Islet precursor cell (in vitro differentiated cells): ENCODE measurements around the gene ZNF587.
A peak's percentile ranks its signal among the peaks of the same experiment; 100 is the strongest.
"Not testable (repeated sequence)": the region's sequence is repeated elsewhere in the genome, so short reads cannot be mapped to it uniquely, and the experiment has no call there.

Experiments used
- DNase-seq: peaks from one replicate; pipeline ENCODE4 v3.0.0-alpha.2; 2018

Gene ZNF587

DNA sequence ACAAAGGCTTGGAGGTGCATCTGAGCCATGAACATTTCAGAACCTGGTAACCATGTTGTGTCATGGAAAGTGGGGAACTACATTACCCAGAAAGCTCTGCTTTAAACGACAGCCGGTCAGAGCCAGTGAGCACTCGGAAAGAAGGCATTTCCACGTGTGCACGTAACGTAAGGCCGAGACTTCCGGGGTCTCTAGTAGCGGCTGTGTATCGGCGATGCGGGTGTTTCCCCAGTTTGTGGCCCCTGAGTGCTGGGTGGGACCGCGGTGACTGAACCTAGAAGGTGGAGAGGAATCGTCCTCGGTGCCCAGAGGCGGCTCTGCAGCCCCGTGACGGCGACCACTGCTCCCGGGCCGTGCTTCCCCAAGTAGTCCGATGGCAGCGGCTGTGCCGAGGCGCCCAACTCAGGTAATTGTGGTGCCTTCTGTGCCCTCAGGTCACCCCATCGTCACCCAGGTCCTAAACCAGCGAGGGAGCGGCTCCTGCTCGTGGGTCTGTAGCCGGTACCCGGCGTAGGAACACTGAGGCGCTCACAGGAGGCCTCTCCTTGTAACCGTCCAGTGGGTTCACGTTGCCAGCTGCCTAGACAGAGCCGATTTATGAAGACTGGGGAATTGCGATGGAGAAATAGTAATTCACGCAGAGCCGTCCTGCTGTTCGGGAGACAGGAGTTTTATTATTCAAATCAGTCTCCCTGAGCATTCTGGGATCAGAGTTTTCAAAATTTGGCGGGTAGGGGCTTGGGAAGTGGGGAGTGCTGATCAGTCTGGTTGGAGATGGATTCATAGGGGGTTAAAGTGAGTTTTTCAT is at the start of gene ZNF587:
ZNF587 (plus strand) TSS at position 194 of the 808 bp plus-strand sequence; CDS start at position 374, 180 bp downstream.
- DNase-seq, result peak; percentile 89

DNA sequence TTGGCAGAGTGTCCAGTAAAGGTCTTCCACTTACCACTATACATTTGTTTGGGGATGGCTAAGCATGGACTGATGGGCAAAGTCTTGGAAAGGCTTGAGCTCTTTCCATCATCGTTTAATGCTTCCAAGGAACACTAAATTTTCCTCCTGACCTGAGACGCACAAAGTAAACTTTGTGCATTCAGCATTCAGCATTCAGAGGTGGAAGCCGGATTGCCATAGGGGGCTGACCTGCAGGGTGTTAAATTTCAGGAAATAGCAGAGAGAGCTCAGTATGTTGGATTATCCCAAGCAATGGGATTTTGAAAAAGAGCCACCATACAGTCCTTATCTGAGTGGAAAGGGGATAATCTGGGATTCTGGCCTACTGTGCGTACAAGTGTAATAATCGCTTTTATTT is 49.0 kb upstream of the ZNF587 start:
- DNase-seq, result peak; percentile 47

DNA sequence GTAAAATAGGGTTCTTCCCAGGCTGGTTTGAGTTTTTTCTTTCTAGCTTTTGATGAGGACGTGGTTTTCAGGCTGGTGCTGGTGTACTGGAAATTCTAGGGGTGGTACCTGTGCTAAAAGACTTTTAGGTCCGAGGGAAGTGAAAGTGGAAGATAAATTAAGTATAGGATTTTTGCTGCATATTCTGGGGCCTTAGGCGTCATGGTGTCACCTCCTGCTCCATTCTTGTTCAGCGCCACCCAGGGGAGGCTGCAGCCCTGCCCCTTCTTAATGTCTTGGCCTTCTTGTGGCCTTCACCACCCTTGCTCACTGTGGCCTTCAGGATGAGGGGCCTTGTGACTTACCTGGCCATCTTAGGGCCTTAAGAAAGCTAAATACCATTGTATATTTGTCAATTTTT is 47.4 kb upstream of the ZNF587 start:
- DNase-seq, result peak; percentile 43

DNA sequence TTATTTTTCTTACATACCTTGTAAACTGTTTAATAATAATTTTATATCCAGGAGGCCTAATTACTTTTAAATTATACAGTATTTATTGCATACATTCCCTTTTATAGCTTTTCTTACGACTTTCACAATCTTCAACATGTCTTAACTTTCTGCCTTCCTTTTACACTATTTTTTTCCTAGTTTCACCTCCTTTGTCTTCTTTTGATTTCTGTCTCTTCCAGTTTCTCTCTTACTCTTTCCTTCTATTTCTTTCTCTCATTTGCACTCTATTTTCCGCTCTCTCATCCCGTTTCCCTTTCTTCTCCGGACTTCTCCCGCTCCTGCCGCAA is 46.4 kb upstream of the ZNF587 start:
- no peak for DNase-seq

DNA sequence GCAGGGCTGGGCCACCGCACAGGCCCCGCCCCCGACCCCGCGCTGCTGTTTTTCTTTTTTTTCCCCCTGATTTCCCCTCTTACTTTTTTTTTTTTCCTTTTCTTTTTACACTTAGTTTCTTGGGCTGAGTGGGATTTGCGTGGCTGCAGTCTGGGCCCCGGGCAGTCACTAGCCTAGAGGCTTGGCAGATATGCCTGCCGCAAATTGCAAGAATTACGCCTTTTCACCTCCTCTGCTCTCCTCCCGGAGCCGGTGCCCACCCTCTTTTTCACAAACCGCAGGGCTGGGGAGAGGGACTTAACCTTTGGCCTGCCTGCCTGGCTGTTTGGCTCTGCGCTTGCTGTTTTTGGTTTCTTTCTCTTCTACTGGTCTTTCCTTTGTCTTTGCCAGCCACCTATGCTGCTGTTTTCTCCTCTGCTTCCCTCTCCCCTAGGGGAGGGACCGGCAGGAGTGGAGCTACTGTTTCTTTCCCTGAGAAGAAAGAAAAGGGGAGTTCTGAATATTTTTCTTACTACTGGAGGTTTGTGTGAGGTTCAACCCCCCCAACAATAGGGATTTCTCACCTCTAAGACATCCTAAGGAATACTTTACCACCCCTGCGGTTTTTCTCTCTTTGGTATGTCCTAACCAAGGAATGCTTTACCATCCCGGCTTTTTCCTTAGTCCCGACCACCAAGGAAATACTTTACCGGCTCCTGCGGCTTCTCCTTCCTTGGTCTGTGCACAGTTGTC is 45.9 kb upstream of the ZNF587 start:
- peak; percentile 96 for DNase-seq

DNA sequence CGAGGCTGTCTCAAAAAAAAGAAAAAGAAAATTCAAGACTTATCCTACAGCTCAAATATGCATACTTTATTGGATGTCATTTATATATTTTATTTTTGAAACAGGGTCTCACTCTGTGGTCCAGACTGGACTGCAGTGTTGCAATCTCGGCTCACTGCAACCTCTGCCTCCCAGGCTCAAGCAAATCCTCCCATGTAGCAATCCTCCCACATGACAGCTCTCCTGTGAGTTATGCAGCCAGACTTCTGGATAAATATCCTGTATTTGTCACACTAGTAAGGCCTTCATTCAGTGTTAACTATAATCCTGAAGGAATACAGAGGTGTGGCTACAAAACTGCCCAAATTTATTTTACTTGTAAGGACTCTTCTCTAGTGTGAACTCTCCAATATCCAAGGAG is 42.1 kb upstream of the ZNF587 start:
- DNase-seq, result no peak

DNA sequence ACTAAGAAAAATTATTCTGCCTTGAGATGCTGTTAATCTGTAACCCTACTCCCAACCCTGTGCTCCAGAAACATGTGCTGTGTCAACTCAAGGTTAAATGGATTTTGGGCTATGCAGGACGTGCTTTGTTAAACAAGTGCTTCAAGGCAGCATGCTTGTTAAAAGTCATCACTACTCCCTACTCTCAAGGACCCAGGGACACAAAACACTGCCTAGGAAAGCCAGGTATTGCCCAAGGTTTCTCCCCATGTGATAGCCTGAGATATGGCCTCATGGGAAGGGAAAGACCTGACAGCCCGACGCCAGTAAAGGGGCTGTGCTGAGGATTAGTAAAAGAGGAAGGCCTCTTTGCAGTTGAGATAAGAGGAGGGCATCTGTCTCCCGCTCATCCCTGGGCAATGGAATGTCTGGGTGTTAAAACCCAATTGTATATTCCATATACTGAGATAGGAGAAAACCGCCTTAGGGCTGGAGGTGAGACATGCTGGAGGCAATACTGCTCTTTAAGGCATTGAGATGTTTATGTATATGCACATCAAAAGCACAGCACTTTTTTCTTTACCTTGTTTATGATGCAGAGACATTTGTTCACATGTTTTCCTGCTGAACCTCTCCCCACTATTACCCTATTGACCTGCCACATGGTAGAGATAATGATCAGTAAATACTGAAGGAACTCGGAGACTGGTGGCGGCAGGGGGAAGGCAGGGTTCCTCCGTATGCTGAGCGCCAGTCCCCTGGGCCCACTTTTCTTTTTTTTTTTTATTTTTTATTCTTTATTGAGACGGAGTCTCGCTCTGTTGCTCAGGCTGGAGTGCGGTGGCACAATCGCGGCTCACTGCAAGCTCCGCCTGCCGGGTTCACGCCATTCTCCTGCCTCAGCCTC is 39.0 kb upstream of the ZNF587 start:
- peak; percentile 64 for DNase-seq

DNA sequence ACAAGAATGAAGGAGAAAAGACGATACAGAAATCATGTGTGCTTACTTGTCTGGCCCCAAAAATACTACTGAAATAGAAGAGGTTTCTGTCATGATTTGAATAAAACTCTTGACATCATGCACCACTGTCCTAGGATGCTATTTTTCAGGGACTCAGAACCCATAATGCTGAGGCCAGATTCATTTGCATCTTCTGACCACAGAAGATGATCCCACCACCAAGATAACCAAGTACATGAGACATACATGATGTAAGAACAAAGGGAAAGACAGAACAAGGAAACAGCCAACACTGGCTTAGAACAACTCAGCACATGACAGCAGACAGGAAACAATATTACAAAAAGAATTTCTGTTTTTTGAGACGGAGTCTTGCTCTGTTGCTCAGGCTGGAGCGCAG is 37.4 kb upstream of the ZNF587 start:
- DNase-seq, result no peak

DNA sequence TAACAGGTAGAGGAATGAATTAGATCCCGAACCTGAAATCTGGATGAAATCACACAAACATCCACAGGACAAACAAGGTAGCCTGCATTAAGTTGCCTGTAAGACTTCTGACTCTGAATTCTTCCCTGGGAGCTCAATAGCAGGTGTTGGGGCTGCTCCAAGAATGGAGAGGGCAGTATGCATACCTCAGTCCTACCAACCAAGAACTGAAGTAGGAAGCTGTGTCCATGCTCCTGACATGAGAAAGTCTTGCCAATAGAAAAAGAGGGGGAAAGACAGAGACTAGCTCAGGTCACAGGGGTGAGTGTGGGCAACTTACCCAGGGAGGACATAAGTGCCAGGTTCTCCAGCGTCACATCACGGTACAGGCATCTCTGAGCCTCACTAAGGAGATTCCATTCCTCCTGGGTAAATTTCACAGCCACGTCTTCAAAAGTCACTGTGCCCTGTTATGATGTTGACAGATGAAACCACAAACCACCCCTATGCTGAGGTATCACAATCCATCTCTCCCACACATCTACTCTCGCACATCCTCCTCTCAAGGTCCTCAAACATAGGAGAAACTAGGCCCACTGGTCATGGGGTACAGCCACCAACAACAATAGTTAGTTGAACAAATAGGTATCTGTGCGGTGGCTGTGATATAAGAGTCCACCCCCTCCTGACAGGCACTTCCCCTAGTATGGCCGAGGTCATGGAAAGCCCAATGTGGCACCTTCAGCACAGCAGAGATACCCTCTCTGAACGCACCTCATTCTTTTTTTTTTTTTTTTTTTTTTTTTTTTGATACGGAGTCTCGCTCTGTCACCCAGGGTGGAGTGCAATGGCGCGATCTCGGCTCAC is 36.5 kb upstream of the ZNF587 start:
- not testable (repeated sequence) for DNase-seq

DNA sequence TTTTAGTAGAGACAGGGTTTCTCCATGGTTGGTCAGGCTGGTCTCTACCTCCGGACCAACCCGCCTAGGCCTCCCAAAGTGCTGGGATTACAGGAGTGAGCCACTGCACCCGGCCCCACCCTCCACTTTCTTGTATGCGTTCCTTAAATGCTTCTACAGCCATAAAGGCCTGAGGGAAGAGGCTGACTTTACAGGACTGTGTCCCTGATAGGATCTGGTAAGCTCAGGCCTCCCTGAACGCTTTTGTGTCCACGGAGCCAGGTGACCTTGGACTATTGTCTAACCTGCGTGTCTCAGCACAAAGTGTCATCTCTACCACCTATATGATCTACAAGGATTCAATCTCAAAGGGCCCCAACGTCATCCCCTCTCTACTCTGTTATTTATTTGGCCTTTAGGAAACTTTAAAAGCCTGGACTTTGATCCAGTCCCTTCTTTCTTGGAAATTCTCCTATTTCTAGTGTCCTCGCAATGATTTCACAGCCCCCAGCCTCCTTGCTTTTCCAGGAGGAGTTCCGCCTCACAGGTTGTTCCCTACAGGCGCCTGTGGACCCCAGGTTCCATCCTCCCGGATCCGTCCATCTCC is 35.6 kb upstream of the ZNF587 start:
- DNase-seq, result peak; percentile 89

DNA sequence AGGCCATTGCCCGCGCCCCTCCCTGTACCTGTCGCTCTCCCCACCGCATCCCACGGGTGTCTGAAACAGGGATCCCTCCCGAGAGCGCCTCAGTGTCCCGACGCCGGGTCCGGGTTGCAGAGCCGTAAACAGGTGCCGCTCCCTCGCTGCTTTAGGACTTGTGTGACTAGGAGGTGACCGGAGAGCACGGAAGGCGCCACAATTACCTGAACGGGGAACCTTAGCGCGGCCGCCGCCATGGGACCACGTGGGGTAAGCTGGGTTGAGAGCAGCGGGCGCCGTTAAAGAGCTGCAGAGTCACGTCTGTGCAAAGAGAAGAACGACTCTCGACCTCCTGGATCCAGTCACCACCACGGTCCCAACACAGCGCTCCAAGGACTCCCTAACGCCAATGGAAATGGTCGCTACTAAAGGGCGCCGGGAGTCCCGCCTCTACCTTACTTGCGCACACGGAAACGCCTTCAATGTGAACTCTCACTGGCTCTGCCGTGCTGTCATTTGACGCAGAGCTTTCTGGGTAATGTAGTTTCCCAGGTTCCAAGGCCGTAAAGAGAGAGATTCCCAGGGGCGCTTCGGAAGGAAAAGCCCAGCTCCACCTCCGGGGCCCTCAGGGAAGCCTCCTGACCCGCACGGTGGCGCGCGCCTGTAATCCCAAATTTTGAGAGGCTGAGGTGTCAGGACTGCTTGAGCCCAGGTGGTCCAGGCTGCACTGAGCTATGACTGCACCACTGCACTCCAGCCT is 35.0 kb upstream of the ZNF587 start, which contains the start of gene ZNF552:
ZNF552 (minus strand) TSS at position 409 of the 742 bp plus-strand sequence; CDS start at position 239, 170 bp downstream.
- peak; percentile 95 for DNase-seq

DNA sequence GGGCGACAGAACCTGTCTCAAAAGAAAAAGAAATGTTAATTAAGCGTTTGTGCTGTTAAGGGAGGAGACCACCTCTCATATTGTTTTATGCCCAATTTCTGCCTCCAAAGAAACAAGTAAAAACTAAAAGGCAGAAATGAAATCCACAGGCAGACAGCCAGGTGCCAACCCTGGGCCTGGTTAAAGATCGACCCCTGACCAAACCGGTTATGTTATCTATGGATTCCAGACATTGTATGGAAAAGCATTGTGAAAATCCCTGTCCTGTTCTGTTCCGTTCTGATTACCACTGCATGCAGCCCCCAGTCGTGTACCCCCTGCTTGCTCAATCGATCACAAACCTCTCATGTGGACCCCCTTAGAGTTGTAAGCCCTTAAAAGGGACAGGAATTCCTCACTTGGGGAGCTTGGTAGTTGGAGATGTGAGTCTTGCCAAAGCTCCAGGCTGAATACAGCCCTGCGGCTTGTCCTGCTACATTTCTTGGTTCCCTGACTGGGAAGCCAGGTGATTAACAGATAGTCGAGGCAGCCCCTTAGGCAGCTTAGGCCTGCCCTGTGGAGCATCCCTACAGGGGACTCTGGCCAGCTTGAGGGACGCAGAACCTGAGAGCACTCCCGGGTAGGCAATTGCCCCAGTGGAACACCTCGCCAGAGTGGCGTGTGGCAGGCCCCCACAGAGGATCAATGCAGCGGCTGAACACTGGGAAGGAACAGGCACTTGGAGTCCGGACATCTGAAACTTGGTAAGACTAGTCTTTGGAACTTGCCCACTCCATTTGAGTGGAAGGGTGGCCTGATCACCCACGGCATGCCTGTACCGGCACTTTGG is 34.2 kb upstream of the ZNF587 start:
- peak; percentile 73 for DNase-seq

DNA sequence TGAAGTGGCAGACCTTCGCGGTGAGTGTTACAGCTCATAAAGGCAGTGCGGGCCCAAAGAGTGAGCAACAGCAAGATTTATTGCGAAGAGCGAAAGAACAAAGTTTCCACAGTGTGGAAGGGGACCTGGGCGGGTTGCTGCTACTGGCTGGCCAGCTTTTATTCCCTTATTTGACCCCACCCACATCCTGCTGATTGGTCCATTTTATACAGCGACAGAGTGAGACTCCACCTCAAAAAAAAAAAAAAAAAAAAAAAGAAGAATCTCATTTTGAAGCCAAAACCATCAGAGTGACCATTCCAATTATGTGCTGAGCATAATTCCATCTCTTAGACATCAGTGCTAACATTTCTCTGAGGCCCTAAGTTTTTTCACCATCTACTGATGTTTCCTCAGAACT is 33.0 kb upstream of the ZNF587 start:
- no peak for DNase-seq

DNA sequence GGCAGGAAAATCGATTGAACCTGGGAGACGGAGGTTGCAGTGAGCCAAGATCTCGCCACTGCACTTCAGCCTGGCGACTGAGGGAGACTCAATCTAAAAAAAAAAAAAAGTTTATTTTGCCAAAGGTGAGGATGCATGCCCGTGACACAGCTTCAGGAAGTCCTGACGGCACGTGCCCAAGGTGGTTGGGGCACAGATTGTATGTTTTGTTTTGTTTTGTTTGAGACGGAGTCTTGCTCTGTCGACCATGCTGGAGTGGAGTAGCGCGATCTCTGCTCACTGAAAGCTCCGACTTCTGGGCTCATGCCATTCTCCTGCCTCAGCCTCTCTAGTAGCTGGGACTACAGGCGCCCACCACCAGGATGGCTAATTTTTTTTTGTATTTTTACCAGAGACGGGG is 31.7 kb upstream of the ZNF587 start:
- no peak for DNase-seq

DNA sequence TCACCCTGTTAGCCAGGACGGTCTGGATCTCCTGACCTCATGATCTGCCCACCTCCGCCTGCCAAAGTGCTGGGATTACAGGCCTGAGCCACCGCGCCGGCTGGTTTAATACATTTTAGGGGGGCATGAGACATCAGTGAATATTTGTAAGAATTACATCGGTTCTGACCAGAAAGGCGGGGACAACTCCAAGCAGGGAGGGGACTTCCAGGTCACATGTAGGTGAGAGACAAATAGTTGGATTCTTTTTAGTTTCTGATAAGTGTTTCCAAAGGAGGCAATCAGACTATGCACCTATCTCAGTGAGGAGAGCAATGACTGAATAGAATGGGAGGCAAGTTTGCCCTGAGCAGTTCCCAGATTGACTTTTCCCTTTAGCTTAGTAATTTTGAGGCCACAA is 31.3 kb upstream of the ZNF587 start:
- DNase-seq, result no peak

DNA sequence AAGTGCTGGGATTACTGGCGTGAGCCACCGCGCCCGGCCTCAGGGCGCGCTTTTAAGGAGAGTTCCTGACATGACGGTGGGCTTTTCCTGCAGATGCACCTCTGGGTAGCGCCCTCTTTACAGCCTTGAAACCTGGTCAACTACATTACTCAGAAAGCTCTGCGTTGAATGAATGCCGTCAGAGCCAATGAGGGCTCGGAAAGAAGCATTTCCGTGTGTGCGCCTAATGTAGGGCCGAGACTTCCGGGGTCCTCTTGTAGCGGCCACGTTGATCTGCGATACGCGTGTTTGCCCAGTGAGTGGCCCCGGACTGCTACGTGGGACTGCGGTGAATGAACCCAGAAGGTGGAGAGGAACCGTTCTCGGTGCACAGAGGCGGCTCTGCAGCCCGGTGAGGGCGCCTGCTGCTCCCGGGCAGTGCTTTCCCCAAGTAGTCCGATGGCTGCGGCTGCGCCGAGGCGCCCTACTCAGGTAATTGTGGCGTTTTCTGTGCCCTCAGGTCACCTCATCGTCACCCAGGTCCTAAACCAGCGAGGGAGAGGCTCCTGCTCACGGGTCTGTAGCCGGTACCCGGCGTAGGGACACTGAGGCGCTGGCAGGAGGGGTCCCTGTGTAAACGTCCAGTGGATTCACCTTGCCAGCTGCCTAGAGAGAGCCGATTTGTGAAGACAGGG is 30.0 kb upstream of the ZNF587 start:
- DNase-seq, result peak; percentile 97

DNA sequence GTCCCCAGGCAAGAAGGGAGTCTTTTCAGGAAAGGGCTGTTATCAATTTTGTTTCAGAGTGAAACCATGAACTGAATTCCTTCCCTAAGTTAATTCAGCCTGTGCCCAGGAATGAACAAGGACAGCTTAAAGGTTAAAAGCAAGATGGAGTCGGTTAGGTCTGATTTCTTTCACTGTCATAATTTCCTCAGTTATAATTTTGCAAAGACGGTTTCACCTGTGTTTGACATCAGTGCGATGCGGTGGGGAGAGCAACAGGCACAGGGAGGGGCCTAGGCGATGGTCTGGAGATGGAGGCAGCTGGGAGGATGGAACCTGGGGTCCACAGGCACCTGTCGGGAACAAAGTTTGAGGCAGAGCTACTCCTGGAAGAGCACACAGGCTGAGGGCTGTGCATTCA is 29.1 kb upstream of the ZNF587 start:
- DNase-seq, result no peak

DNA sequence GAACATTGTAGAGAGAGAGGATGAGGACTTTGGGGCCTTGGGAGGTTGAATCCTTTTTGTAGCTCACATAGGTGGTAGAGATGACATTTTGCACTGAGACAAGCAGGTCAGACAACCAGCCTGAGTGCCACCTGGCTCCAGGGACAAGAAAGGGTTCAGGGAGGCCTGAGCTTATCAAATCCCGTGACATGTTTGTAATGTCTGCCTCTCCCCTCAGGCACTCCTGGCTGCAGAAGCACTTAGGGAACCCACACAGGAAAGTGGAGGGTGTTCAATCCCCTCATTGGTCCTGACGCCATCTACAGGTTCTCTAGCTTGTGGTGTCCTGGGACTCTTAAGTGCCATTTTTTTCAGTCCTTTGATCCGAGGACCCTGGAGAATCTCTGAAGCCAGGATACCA is 28.6 kb upstream of the ZNF587 start:
- DNase-seq, result not testable (repeated sequence)

DNA sequence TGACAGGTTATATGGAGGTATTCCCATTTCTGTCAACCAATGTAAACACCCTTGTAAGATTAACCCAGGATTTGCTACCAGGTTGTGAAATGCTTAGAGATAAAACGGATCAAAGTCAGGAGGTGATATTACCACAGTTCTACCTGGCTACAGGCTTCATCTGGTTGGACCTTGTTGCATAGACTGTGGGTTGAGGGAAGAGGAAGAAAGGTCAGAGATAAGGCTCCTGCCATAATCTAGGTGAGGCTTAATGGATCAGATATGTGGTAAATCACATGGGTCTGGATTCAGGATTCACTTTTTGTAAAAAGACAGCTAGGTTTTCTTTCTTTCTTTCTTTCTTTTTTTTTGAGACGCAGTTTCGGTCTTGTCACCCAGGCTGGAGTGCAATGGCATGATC is 28.2 kb upstream of the ZNF587 start:
- not testable (repeated sequence) for DNase-seq

DNA sequence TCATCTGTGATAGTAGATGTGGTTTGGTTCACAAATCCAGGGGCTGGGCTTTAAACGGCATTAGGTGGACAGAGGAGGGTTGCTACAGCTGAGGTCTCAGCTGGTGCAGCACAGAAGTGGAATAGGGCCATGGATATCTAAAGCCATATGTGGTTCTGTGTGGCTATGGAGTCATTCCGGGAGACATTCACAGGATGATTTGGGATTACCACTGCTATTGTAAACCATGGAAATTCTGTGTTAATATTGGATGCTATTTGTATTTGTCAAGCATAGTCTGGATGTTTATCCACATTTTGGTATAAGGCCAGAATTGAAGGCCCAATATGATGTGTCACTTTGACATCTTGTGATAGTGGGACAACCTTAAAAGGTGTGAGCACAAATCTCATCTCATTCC is 26.5 kb upstream of the ZNF587 start:
- not testable (repeated sequence) for DNase-seq
